ENCODE data around the gene RNF115. TPM values are rescaled to one million over a fixed set of nuclear protein-coding genes. Genes with fewer than 3 reads are reported as not detected.
"Not testable (repeated sequence)": the region's sequence is repeated elsewhere in the genome, so short reads cannot be mapped to it uniquely, and the experiment has no call there.

RNF115 gene
- total RNA-seq, 1 experiment from 2014 or later, result 15.2 TPM

DNA sequence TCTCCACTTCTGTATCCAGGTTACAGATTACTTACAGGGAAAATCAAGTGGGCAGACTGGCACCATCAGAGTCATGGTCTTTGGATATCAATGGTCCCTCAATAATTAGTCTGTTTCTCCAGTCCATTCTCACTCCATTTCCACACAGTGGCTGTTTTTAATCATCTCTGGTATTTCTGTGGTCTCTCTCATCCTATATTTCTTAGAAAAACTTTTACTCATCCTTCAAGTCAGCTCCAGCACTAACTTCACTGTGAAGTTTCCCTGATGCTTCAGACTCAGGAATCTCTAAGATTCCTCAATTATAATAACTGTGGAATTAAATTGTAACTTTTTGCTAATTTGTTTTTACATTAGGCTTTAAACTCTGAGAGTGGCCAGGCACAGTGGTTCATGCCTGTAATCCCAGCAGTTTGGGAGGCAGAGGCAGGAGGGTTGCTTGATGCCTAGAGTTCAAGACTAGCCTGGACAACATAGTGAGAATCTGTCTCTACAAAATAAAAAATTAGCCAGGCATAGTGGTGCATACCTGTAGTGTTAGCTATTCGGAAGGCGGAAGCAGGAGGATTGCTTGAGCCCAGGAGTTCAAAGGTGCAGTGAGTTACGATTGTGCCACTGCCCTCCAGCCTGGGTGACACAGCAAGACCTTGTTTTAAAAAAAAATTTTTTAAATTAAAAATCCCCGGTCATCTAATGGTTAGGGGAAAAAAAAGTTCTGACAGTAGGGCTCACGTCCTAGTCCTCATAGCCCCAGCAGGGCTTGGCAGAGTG, 94.0 kb downstream of the RNF115 start:
- Histone ChIP-seq H3F3A (ENCODE audit: low read length, unreplicated experiment) (no peaks in the 10 kb centered on the region), H3K27ac (ENCODE audit: low read length) (no peak overlapping the region), H3K27me3 (ENCODE audit: low read length) (no peaks in the 10 kb centered on the region), H3K9me2 (replicated peaks; ENCODE audit: low read length) (no peaks in the 10 kb centered on the region), H3K9me3 (ENCODE audit: low read length) (no peaks in the 10 kb centered on the region), H3K4me2 (ENCODE audit: low read length) (no peak overlapping the region), H4K20me1 (ENCODE audit: low read length) (no peaks in the 10 kb centered on the region), H3K79me2 (ENCODE audit: low read length) (no peaks in the 10 kb centered on the region), H3K4me3 (ENCODE audit: low read length) (no peak overlapping the region), H2AFZ (ENCODE audit: low read length) (no peak overlapping the region), H3K4me1 (ENCODE audit: insufficient read depth, low read length) (peaks cover 9% of the 10 kb centered on the region; the same call in 1 of the 2 replicates), H3K36me3 (ENCODE audit: low read depth, low read length) (no peaks in the 10 kb centered on the region), H3K9ac (ENCODE audit: low read length) (no peak overlapping the region)
- no peak for ATAC-seq
- ChIA-PET CTCF (interaction anchor here (0.6 kb wide), 1 partner anchor 51 kb away, joined by 3 read pairs; no protein-coding TSS in a partner anchor), POLR2A (ENCODE audit: unreplicated experiment) (no interaction called here)
- DNase-seq, result no peak
- BruUV-seq (replicated peaks), result no TSS peak
- no peak for TF ChIP-seq EZH2 (IDR thresholded peaks at IDR 0.05; ENCODE audit: low read length, unreplicated experiment)
- TF ChIP-seq, protein P1, sequence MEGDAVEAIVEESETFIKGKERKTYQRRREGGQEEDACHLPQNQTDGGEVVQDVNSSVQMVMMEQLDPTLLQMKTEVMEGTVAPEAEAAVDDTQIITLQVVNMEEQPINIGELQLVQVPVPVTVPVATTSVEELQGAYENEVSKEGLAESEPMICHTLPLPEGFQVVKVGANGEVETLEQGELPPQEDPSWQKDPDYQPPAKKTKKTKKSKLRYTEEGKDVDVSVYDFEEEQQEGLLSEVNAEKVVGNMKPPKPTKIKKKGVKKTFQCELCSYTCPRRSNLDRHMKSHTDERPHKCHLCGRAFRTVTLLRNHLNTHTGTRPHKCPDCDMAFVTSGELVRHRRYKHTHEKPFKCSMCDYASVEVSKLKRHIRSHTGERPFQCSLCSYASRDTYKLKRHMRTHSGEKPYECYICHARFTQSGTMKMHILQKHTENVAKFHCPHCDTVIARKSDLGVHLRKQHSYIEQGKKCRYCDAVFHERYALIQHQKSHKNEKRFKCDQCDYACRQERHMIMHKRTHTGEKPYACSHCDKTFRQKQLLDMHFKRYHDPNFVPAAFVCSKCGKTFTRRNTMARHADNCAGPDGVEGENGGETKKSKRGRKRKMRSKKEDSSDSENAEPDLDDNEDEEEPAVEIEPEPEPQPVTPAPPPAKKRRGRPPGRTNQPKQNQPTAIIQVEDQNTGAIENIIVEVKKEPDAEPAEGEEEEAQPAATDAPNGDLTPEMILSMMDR (conservative IDR thresholded peaks at IDR 0.05; ENCODE audit: low read depth, low read length), result no peak
- no peak for TF ChIP-seq EZH2phosphoT487 (IDR thresholded peaks at IDR 0.05; ENCODE audit: borderline replicate concordance, low read length)
- intact Hi-C loops (cut with micrococcal nuclease), result loop anchor here (10.0 kb wide), 1 partner anchor 285 kb away; no protein-coding TSS in a partner anchor

DNA sequence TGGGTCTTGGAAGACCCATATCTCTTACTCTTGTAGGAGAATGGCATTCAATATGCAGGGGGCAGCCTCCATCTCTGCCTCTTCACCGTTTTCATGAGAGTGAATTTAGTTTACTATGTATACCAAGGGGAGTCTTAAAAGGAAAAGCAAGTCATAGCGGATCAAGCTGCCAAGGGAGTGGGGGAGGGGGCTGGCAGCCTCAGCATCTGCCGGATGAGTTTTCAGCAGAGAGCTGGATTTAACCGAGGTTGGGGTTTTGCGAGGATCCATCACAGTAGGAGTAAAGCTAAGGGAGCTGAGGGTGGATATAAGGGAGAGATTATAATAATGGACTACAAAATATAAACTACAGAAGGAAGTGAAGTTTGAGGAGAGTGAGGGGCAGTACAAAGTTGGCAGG, 94.7 kb downstream of the RNF115 start:
- CTCF ChIA-PET, result interaction anchor here (0.6 kb wide), 1 partner anchor 51 kb away, joined by 3 read pairs; no protein-coding TSS in a partner anchor

DNA sequence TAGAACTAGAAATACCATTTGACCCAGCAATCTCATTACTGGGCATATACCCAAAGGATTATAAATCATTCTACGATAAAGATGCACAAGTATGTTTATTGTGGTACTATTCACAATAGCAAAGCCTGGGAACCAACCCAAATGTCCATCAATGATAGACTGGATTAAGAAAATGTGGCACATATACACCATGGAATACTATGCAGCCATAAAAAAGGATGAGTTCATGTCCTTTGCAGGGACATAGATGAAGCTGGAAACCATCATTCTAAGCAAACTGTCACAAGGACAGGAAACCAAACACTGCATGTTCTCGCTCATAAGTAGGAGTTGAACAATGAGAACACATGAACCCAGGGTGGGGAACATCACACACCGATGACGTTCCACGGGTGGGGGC, 97.7 kb downstream of the RNF115 start:
- H3K4me2 ChIP-seq (ENCODE audit: low read length); H3K9me2 ChIP-seq (replicated peaks; ENCODE audit: low read length); CTCF ChIA-PET; H3K9ac ChIP-seq (ENCODE audit: low read length); H3K4me1 ChIP-seq (ENCODE audit: insufficient read depth, low read length); ATAC-seq; POLR2A ChIA-PET (ENCODE audit: unreplicated experiment); H3K79me2 ChIP-seq (ENCODE audit: low read length); DNase-seq; H3K36me3 ChIP-seq (ENCODE audit: low read depth, low read length); H3K27me3 ChIP-seq (ENCODE audit: low read length); H3F3A ChIP-seq (ENCODE audit: low read length, unreplicated experiment); H3K4me3 ChIP-seq (ENCODE audit: low read length); H3K9me3 ChIP-seq (ENCODE audit: low read length); H2AFZ ChIP-seq (ENCODE audit: low read length); H3K27ac ChIP-seq (ENCODE audit: low read length); BruUV-seq (replicated peaks); H4K20me1 ChIP-seq (ENCODE audit: low read length): not testable (repeated sequence)
- intact Hi-C loops (cut with micrococcal nuclease), result loop anchor here (10.0 kb wide), 1 partner anchor 289 kb away; no protein-coding TSS in a partner anchor

More for the DNA sequence above, 94.7 kb downstream of the RNF115 start:
- Histone ChIP-seq H3K4me3 (ENCODE audit: low read length) (no peak overlapping the region), H3K4me1 (ENCODE audit: insufficient read depth, low read length) (peaks cover 9% of the 10 kb centered on the region; the same call in 1 of the 2 replicates), H4K20me1 (ENCODE audit: low read length) (no peaks in the 10 kb centered on the region), H3K9ac (ENCODE audit: low read length) (no peak overlapping the region), H3K36me3 (ENCODE audit: low read depth, low read length) (no peaks in the 10 kb centered on the region), H3K79me2 (ENCODE audit: low read length) (no peaks in the 10 kb centered on the region), H3K27ac (ENCODE audit: low read length) (no peak overlapping the region), H3K9me3 (ENCODE audit: low read length) (no peaks in the 10 kb centered on the region), H3K4me2 (ENCODE audit: low read length) (no peak overlapping the region), H3F3A (ENCODE audit: low read length, unreplicated experiment) (no peaks in the 10 kb centered on the region), H3K27me3 (ENCODE audit: low read length) (no peaks in the 10 kb centered on the region), H3K9me2 (replicated peaks; ENCODE audit: low read length) (no peaks in the 10 kb centered on the region), H2AFZ (ENCODE audit: low read length) (no peak overlapping the region)
- intact Hi-C loops (cut with micrococcal nuclease), result loop anchor here (10.0 kb wide), 1 partner anchor 286 kb away; no protein-coding TSS in a partner anchor
- POLR2A ChIA-PET (ENCODE audit: unreplicated experiment), result no interaction called here
- TF ChIP-seq, protein P1 (conservative IDR thresholded peaks at IDR 0.05; ENCODE audit: low read depth, low read length), result no peak
- TF ChIP-seq EZH2 (IDR thresholded peaks at IDR 0.05; ENCODE audit: low read length, unreplicated experiment), result no peak
- no peak for TF ChIP-seq EZH2phosphoT487 (IDR thresholded peaks at IDR 0.05; ENCODE audit: borderline replicate concordance, low read length)
- no peak for ATAC-seq
- no peak for DNase-seq
- BruUV-seq (replicated peaks), result no TSS peak

Data from PC-3 (cell line).